CD4-positive, CD25-positive, alpha-beta regulatory T cell (primary cell): ENCODE measurements around the gene ARID1B. TPM values are rescaled to one million over a fixed set of nuclear protein-coding genes. Genes with fewer than 3 reads are reported as not detected.
"Not testable (repeated sequence)": the region's sequence is repeated elsewhere in the genome, so short reads cannot be mapped to it uniquely, and the experiment has no call there.

Experiments
- ATAC-seq, 2 donors: fragments of 150-1000 bp; cut with Tn5 transposase; one replicate each; pipeline ENCODE4 v1.10.0; 2021; ENCODE audit warnings: low read depth in 2 of 2, moderate number of reproducible peaks in 2 of 2, moderate library complexity in 1 of 2
- DNase-seq, 3 donors: peaks; one replicate each; pipeline versions ENCODE4 v3.0.0 to v3.0.0-alpha.2; 2012 to 2022; ENCODE audit warnings: mixed read lengths in 1 of 3
- H3K27ac ChIP-seq: one replicate; pipeline ENCODE4 v1.7.0; 2013; ENCODE audit warnings: mild to moderate bottlenecking, low read length; ENCODE audit not compliant: insufficient read depth, poor library complexity, severe bottlenecking
- H3K27me3 ChIP-seq: one replicate; pipeline ENCODE4 v1.7.0; 2013; ENCODE audit warnings: low read length; ENCODE audit not compliant: control insufficient read depth, insufficient read depth
- H3K36me3 ChIP-seq: one replicate; pipeline ENCODE4 v1.7.0; 2013; ENCODE audit warnings: mild to moderate bottlenecking, low read length, moderate library complexity; ENCODE audit not compliant: control insufficient read depth, insufficient read depth
- H3K4me1 ChIP-seq: 2 replicates; pipeline ENCODE4 v1.7.0; 2013; ENCODE audit warnings: mild to moderate bottlenecking, low read length; ENCODE audit not compliant: insufficient read depth, control insufficient read depth, poor library complexity, severe bottlenecking
- H3K4me3 ChIP-seq: one replicate; pipeline ENCODE4 v1.7.0; 2013; ENCODE audit warnings: low read depth, mild to moderate bottlenecking, low read length, moderate library complexity
- H3K9me3 ChIP-seq, 2 experiments: 1 replicate in 1 of 2; 2 replicates in 1 of 2; pipeline ENCODE4 v1.7.0; 2013; ENCODE audit warnings: low read length in 2 of 2, mild to moderate bottlenecking in 1 of 2, moderate library complexity in 1 of 2; ENCODE audit not compliant: control insufficient read depth in 2 of 2
- H3K27ac Mint-ChIP-seq, 3 donors: one replicate each; pipeline ENCODE4 v1.8.0; 2020 to 2022; ENCODE audit warnings: mild to moderate bottlenecking in 3 of 3, mixed read lengths in 3 of 3, moderate library complexity in 2 of 3
- H3K27me3 Mint-ChIP-seq: one replicate; pipeline ENCODE4 v1.8.0; 2022; ENCODE audit warnings: mild to moderate bottlenecking, mixed read lengths
- H3K36me3 Mint-ChIP-seq: one replicate; pipeline ENCODE4 v1.8.0; 2020; ENCODE audit warnings: mixed read lengths
- H3K4me1 Mint-ChIP-seq, 4 donors: one replicate each; pipeline ENCODE4 v1.8.0; 2020 to 2022; ENCODE audit warnings: mixed read lengths in 4 of 4, mild to moderate bottlenecking in 1 of 4
- H3K4me3 Mint-ChIP-seq, 4 donors: one replicate each; pipeline ENCODE4 v1.8.0; 2020 to 2022; ENCODE audit warnings: mild to moderate bottlenecking in 4 of 4, mixed read lengths in 4 of 4, moderate library complexity in 3 of 4
- H3K9me3 Mint-ChIP-seq, 7 donors: one replicate each; pipeline ENCODE4 v1.8.0; 2020 to 2022; ENCODE audit warnings: mixed read lengths in 7 of 7, mild to moderate bottlenecking in 3 of 7, moderate library complexity in 2 of 7
- polyA plus RNA-seq, 4 donors: library from polyadenylated mRNA; unstranded; fragments of 300-500 nt; fragmentation: Illumina TruSeq; gene quantifications; one replicate each; pipeline ENCODE4 v1.2.3, GENCODE V29; 2021
- total RNA-seq: library from RNA; stranded (reverse); gene quantifications from one replicate; pipeline ENCODE4 v1.2.3, GENCODE V29; 2022

Gene ARID1B
- total and polyA plus RNA-seq, 5 donors from 2014 or later: 9.8 to 186 (median 12.4) TPM

DNA sequence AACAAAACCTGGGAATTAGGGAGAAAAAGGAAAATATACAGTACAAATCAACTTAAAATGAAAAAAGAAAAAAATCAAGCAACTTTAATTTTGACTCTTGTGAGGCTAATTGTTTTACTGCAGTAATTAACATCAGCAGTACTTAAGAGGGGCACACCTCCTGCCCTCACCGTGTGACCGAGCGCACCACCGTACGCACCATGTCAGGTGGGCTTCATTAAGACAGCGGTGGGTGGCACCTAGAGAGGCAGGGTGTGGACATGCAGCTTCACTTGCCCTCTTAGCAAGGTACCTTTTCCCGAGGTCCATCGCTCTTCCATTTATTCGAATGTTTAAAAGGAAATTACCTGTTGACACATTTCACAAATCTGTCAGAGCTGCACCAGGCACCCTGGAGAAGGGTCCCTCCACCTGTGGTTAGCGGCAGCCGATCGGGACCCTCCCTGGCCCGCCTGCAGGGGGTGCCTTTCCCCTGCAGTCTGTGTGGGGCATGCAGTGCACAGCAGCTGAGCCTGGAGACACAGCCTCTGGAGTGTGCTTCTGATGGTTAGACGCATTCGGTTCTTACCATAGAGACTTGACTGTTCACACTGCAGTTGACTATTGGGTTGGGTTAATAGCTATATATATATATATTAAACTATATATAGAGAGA is 362.0 kb downstream of the ARID1B start:
- H3K27me3 ChIP-seq: no peaks in the 10 kb centered on the region
- no peak overlapping the region for H3K4me3 ChIP-seq
- H3K4me1 Mint-ChIP-seq: peaks cover 2 to 6% (median 4%) of the 10 kb centered on the region in 4 donors
- H3K27ac Mint-ChIP-seq: no peak overlapping the region
- no peak overlapping the region for H3K4me3 Mint-ChIP-seq
- H3K27ac ChIP-seq: no peak overlapping the region
- H3K36me3 Mint-ChIP-seq: peaks cover 18% of the 10 kb centered on the region
- no peak for ATAC-seq
- no peaks in the 10 kb centered on the region for H3K4me1 ChIP-seq
- no peaks in the 10 kb centered on the region for H3K9me3 Mint-ChIP-seq
- no peaks in the 10 kb centered on the region for H3K9me3 ChIP-seq
- DNase-seq: no peak
- no peaks in the 10 kb centered on the region for H3K27me3 Mint-ChIP-seq
- H3K36me3 ChIP-seq: peaks cover 37% of the 10 kb centered on the region

- H3K36me3 ChIP-seq: peaks cover 24% of the 10 kb centered on the region
- no peaks in the 10 kb centered on the region for H3K4me1 ChIP-seq
- H3K27ac Mint-ChIP-seq: peak overlapping the region in 1 of 3 donors; percentile 1
- H3K27me3 Mint-ChIP-seq: no peaks in the 10 kb centered on the region
- no peak for ATAC-seq
- no peak overlapping the region for H3K27ac ChIP-seq
- H3K9me3 Mint-ChIP-seq: no peaks in the 10 kb centered on the region
- no peak overlapping the region for H3K4me3 Mint-ChIP-seq
- H3K4me1 Mint-ChIP-seq: peaks cover 0 to 21% (median 7%) of the 10 kb centered on the region in 4 donors
- peaks cover 25% of the 10 kb centered on the region for H3K36me3 Mint-ChIP-seq
- DNase-seq: no peak
- H3K9me3 ChIP-seq: no peaks in the 10 kb centered on the region
- no peak overlapping the region for H3K4me3 ChIP-seq
- H3K27me3 ChIP-seq: no peaks in the 10 kb centered on the region
Observed at GRCh38 chr6:157143171-157143889, 366.2 kb downstream of the ARID1B start.

- DNase-seq (no peak), ATAC-seq (no peak)
- peaks cover 0 to 21% (median 8%) of the 10 kb centered on the region in 4 donors for H3K4me1 Mint-ChIP-seq
- H3K27ac Mint-ChIP-seq: no peak overlapping the region
- H3K4me3 Mint-ChIP-seq: no peak overlapping the region
- H3K9me3 Mint-ChIP-seq: no peaks in the 10 kb centered on the region
- Histone ChIP-seq H3K4me3 (no peak overlapping the region), H3K4me1 (no peaks in the 10 kb centered on the region), H3K36me3 (peaks cover 32% of the 10 kb centered on the region), H3K27me3 (no peaks in the 10 kb centered on the region), H3K9me3 (no peaks in the 10 kb centered on the region), H3K27ac (no peak overlapping the region)
- no peaks in the 10 kb centered on the region for H3K27me3 Mint-ChIP-seq
- H3K36me3 Mint-ChIP-seq: peaks cover 30% of the 10 kb centered on the region
Observed at GRCh38 chr6:157143890-157144798, 367.0 kb downstream of the ARID1B start.

DNA sequence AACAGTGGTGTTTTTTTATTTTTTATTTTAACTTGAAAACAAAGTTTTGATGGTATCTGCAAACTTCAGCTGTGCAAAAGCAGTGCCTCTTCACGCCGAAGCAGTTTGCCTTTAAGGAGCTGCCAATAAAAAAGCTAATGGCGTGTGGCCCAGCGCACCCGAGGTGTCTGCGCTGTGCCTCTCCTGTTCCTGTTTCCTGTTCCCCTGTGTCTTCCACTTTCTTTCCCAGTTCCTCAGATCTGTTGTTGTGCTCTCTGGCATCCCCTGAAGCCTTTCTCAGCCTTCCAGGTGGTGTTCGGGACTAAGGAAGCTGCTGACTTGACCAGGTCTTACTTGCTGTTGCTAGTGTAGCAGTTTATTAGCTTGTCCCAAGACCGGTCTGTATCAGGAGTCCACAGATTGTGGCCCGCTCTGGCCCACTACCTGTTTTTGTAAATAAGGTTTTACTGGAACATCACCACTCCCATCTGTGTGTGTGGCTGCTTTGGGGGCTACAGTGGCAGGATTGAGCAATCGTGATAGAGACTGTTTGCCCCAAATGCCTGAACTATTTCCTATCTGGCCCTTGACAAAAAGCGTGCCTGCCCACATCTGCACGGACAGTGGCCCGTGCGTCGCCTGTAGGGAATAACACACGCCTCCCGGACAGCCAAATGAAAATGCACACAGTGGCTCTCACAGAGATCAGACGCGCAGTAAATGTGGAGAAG is 367.8 kb downstream of the ARID1B start:
- Mint-ChIP-seq H3K27me3 (no peaks in the 10 kb centered on the region), H3K36me3 (peaks cover 31% of the 10 kb centered on the region), H3K27ac (peak overlapping the region in 1 of 3 donors; percentile 84), H3K4me3 (no peak overlapping the region), H3K4me1 (peaks cover 0 to 19% (median 8%) of the 10 kb centered on the region in 4 donors), H3K9me3 (no peaks in the 10 kb centered on the region)
- DNase-seq: no peak
- Histone ChIP-seq H3K36me3 (peaks cover 36% of the 10 kb centered on the region), H3K27ac (no peak overlapping the region), H3K4me3 (no peak overlapping the region), H3K4me1 (no peaks in the 10 kb centered on the region), H3K27me3 (no peaks in the 10 kb centered on the region), H3K9me3 (no peaks in the 10 kb centered on the region)
- no peak for ATAC-seq

GRCh38 chr6:157145656-157146285 is 368.6 kb downstream of the ARID1B start:
- Histone ChIP-seq H3K9me3 (no peaks in the 10 kb centered on the region), H3K36me3 (peaks cover 38% of the 10 kb centered on the region), H3K27ac (no peak overlapping the region), H3K4me3 (no peak overlapping the region), H3K27me3 (no peaks in the 10 kb centered on the region), H3K4me1 (no peaks in the 10 kb centered on the region)
- H3K4me1 Mint-ChIP-seq: peaks cover 0 to 19% (median 8%) of the 10 kb centered on the region in 4 donors
- no peaks in the 10 kb centered on the region for H3K27me3 Mint-ChIP-seq
- ATAC-seq (no peak), DNase-seq (no peak)
- no peaks in the 10 kb centered on the region for H3K9me3 Mint-ChIP-seq
- peak overlapping the region in 2 of 3 donors; percentile 59 to 85 for H3K27ac Mint-ChIP-seq
- H3K36me3 Mint-ChIP-seq: peaks cover 26% of the 10 kb centered on the region
- H3K4me3 Mint-ChIP-seq: no peak overlapping the region

GRCh38 chr6:157147054-157148026 is 370.2 kb downstream of the ARID1B start:
- not testable (repeated sequence) for DNase-seq

More at GRCh38 chr6:157147054-157148026, 370.2 kb downstream of the ARID1B start:
- not testable (repeated sequence) for H3K4me3 Mint-ChIP-seq, H3K4me3 ChIP-seq, H3K27me3 ChIP-seq, H3K27ac ChIP-seq, H3K27me3 Mint-ChIP-seq, ATAC-seq, H3K4me1 ChIP-seq, H3K9me3 Mint-ChIP-seq, H3K9me3 ChIP-seq
- peaks cover 9 to 26% (median 13%) of the 10 kb centered on the region in 4 donors for H3K4me1 Mint-ChIP-seq
- H3K27ac Mint-ChIP-seq: peak overlapping the region in 1 of 3 donors; percentile 91
- peaks cover 32% of the 10 kb centered on the region for H3K36me3 ChIP-seq
- peaks cover 33% of the 10 kb centered on the region for H3K36me3 Mint-ChIP-seq
